PC-3 (cell line): ENCODE measurements around the gene SELENOI.

ENCODE experiments used
- CTCF ChIP-seq: fragments of 300-600 bp; sonication (generic); conservative IDR thresholded peaks from 2 replicates; pipeline ENCODE4 v1.5.1; 2017; ENCODE audit warnings: antibody characterized with exemption, low read depth, mild to moderate bottlenecking, low read length
- EZH2 ChIP-seq: fragments of 300-600 bp; sonication (generic); IDR thresholded peaks from one replicate; pipeline ENCODE4 v1.6.1; 2017; ENCODE audit warnings: antibody characterized with exemption, mild to moderate bottlenecking, low read length; ENCODE audit not compliant: unreplicated experiment

GRCh38 chr2:26330604-26331003 is 15.3 kb upstream of the SELENOI start:
- TF ChIP-seq EZH2 (no peak), CTCF (no peak)
